HG03575 (cell line): ENCODE results near the gene DDX49.
"Not testable (repeated sequence)": the region's sequence is repeated elsewhere in the genome, so short reads cannot be mapped to it uniquely, and the experiment has no call there.

ENCODE experiments used
- ATAC-seq: cut with Tn5 transposase; IDR thresholded peaks from one replicate; pipeline ENCODE4 v1.9.1; 2021; ENCODE audit not compliant: unreplicated experiment, insufficient number of reproducible peaks, low FRiP score; ENCODE audit errors: extremely low read depth

Gene DDX49

DNA sequence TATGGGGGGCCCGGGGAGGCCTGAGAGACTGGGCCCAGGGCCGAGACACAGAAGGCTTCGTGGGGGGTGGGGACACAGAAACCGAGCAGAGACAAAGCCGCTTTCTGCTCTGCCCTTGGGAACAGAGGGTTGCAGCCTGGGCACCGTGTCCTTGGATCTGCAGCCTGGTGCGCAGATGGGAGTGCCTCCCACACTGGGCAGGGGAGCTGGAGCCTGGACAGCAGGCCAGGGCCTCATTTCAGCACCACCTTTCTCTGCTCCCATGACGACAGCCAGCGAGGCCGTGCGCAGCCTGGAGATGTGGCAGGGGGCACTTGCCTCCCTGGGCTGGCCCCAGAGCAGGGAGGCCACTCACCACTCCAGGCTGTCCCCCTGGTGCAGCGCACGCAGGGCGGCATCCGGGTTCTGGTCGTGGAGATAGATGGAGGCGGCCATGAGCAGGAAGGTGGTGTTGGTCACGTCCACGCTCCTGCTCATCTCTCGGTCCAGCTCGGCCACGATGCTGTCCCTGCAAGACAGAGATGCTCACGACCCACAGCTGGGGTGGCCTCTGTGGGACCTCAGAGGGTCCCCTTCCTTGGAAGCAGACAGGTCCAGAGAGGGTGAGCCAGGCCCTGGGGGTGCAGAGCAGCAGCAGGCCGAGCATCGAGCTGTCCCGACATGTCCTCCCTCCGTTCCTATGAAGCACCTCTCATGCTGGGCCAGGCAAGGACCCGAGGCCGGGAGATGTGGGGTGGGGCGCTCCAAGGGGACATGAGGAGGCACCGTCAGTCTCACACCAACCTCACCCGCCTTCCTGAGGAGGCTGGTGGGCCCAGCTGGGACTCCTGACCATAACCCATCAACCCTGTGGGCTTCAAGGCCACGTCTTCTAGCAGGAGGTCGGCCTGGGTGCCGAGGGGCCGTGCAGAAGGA lies 12.7 kb upstream of the DDX49 start:
- no peak for ATAC-seq

DNA sequence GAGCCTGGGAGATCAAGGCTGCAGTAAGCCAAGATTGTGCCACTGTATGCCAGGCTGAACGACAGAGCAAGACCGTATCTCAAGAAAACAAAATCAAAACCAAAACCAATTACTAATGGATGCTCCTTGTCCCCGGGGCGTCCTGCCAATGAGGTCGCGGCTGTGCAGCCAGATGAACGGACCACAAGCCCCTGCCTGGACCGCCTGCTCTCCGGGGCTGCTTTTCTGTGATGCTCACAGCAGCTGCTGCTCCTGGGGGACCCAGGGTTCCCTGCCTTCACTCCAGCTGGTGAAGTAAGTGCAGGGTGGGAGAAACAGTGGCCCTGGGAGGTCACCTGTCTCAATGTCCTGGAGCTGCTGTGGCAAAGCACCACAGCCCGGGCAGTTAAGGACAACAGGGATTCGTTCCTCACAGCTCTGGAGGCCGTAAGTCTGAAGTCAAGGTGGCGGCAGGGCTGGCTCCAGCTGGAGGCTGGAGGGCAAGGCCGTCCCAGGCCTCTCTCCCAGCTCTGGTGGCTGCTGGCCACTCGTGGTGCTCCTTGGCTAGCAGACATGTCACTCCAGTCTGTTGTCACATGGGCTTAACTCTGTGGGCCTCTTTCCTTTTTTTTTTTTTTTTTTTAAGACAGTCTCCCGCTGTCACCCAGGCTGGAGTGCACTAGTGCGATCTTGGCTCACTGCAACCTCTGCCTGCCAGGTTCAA lies 10.4 kb upstream of the DDX49 start:
- no peak for ATAC-seq

DNA sequence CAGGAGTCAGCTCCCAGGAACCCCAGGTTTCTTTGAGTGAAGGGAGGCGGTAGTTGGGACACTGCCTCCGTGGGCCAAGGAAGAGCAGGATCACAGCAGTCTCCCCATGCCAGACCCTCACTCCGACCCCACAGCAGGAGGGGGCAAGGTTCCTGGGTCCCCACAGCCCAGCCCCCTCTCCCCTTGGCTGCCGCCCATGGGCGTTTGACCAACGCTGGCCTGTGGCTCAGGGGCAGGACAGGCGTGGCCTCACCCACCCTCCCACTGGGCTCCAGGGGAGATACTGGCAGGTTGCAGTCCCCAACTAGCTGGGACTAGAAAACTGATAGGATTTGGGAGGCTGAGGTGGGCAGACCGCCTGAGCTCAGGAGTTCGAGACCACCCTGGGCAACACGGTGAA lies 9.5 kb upstream of the DDX49 start:
- no peak for ATAC-seq

DNA sequence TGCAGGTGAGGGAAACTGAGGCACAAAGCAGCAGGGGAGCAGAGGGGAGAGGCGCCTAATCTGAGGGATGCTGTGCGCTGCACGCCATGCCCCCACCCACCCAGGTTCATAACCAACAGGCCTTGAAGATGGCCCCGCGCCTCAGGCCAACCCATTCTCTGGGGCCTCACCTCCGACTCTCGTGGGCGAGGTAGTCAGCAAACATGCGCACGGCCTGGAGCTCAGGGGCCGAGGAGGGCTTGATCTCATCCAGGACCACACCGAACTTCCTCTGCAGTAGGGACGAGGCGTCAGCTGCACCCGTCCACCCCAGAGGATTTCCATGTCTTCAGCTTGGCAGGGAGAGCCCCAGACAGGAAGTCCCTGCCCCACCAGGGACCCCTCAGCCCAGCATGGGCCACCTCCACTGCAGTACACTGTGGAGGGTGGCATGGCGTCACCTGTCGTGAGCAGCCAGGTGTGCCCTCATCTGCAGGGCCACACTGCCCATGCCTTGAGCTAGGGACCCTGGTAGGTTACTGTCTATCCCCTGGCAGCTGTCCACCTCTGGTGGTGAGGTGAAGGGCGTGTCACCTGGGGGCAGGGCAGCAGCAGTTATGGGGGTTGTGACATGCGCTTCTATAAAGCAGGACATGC lies 8.6 kb upstream of the DDX49 start:
- ATAC-seq, result no peak

DNA sequence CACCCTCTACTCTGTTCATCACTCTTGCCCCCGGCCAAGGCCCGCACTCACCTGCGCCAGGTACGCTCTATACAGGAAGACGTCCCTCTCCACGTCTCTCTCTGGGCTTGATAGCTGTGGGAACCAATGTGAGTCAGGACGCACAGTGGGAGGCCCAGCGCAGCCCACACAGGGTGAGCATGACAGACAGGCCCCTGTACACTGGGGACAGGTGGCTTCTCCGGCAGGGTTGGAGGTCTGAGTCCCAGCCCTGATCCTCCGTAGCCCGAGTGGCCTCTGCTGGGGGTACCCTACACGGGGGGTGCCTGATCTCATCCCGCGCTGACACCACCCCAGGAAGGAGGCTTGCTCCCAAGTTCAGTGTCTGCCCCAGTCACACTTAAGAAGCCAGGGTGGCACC lies 6.6 kb upstream of the DDX49 start:
- no peak for ATAC-seq

DNA sequence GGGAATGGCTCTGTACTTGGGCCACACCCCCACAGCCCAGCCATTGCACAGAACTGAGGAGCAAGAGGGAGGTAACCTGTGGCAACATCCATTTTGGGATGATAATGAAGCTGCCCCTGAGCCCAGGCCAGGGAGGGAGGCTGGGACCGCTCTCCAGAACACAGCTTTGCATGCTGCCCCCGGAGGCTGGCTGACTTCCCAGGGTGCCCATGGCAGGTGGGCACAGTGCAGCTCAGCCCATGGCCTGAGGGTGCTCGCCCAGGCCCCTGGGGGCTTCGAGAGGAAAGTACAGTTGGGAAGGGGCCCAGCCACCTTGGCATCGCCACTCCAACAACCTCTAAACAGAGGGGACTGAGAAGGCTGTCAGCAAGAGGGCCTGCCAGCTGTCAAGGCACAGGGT lies 6.0 kb upstream of the DDX49 start:
- ATAC-seq, result no peak

DNA sequence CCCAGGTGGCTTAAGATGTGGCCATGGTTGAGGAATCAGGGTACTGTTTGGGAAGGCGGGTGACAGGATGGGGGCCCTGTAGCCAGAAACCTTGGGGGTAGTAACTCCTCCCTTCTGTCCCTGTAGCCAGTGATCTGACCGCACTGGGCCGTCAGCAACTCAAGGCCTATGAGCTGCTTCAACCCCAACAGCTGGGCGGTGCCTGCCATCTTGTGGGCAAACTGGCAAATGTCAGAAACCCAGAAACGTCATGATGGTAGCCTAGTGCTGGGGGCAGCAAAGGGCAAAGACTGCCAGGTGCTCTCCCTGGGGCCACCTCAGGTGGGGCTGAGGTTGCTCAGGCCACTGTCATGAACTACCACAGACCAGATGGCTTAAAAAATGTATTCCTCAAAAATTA lies 3.9 kb upstream of the DDX49 start:
- ATAC-seq, result no peak

DNA sequence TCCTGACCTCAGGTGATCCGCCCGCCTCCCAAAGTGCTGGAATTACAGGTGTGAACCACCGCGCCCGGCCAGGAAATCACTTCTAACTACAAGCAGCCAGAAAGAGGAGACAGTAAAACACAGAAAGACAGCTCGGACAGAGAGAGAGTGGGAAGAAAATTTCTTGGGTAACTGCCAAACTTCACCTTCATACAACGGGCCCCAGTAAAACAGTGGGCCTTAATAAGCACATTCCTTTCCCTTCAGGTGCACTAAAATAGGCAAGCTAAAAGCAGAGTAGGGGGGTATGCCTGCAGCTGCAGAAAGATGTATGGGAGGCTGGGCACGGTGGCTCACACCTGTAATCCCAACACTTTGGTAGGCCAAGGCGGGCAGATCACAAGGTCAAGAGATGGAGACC lies 1.9 kb upstream of the DDX49 start:
- ATAC-seq, result not testable (repeated sequence)

DNA sequence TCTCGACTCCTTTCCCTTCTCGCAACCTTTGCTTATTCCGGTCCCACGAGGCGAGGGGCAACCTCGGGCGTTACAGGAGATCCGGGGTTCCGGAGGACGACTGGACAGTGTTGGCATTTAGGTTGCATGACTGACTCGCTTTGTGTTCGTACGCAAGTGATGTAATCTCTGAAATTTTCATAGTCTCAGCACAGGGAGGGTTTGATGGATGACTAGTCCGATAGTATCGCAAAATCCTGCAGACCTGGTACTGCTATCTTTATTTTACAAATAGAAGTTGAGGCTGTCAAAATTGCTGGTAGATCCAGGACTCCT lies 342 bp downstream of the DDX49 start:
- no peak for ATAC-seq

DNA sequence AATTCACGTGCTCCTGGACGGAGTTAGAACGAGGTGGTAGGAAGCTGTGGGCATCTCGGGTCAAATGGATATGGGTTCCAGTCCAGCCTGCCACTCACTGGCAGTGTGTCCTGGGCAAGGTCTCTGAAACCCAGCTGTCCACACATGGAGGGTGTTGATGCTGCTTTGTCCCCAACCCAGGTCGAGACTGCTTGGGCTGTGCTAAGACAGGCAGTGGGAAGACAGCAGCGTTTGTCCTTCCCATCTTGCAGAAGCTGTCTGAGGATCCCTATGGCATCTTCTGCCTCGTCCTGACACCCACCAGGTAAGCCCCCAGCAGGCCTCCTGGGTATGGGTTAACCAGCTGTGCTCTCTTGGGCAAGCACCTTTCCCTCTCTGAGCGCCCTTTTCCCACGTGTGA lies 885 bp downstream of the DDX49 start:
- no peak for ATAC-seq

DNA sequence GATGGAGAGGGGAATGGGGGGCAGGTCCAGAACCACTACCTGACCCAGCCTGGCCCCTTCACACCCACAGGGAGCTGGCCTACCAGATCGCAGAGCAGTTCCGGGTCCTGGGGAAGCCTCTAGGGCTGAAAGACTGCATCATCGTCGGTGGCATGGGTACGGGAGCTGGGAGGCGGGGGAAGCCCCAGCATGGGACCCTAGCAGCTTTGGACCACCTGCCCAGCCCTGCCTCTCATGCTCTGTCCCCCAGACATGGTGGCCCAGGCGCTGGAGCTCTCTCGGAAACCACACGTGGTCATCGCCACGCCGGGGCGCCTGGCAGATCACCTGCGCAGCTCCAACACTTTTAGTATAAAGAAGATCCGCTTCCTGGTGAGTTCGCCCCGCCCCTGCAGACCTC lies 2.1 kb downstream of the DDX49 start:
- ATAC-seq, result no peak

DNA sequence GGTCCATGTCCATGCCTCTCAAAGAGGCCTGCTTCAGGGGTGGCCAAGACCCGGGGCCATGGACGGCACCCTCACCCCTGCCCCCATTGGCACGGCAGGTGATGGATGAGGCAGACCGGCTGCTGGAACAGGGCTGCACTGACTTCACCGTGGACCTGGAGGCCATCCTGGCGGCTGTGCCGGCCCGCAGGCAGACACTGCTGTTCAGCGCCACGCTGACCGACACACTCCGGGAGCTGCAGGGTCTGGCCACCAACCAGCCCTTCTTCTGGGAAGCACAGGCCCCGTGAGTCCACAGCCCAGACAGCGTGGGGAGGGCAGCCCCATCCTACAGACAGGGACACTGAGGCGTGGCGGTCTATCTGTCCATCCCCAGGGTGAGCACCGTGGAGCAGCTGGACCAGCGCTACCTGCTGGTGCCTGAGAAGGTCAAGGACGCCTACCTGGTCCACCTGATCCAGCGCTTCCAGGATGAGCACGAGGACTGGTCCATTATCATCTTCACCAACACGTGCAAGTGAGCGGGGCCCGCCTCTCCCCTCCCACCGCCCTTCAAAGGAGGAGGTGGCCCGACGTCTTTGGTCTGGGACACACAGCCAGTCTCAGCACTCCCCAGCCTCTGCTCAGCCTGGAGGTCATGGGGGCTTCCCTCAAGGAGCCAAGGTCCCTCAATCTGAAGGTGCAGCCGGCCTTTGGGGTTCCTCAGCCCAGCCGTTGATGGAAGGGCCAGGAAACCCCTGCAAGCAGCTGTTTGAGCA lies 2.9 kb downstream of the DDX49 start:
- ATAC-seq, result no peak

DNA sequence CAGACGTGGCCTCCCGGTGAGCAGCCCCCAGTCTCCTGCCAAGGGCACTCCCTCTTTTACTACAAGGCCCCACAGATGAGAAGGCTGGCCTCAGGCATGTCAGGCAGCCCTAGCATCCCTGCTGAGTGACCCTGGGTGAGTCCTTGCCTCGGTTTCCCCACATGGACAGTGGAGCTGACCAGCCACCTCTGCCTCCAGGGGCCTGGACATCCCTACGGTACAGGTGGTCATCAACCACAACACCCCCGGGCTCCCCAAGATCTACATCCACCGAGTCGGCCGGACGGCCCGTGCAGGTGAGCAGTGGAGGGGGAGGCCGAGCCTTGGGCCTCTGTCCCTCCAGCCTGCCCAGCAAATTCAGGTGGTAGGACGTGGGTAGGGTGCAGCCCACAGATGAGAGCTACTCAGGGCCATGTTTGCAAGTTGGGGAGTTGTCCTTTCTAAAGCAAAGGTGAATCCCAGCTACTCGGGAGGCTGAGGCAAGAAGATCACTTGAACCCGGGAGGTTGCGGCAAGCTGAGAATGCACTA lies 5.2 kb downstream of the DDX49 start:
- no peak for ATAC-seq

DNA sequence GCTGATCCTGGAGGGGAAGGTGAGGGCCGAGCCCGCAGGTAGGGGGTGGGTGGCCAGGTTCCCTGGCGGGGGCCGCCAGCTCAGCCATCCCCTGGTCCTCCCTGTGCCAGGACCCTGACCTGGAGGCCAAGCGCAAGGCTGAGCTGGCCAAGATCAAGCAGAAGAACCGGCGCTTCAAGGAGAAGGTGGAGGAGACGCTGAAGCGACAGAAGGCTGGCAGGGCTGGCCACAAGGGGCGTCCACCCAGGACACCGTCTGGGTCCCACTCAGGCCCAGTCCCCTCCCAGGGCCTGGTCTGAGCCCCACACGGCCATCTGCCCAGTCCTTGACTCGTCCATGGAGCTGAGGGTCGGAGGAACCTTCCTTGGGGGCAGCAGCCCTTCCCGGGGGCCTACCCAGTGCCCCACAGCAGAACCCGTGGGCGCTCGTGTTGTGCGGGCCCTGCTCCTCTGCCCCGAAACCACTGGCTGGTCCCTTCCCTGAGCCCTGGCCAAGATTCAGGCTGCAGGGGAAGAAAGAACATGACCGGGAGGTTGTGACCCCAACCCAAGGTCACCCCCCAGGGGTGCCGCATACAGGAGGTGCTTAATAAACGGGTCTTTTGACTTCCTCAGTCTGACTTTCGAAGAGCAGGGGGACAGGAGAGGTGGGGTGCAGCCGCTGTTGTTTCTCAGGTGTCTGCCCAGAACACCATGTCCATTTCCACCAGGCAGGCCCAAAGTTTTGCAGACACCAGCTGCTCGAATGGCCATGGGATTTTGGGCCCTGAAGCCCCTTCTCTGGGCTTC lies 8.7 kb downstream of the DDX49 start:
- ATAC-seq, result no peak

DNA sequence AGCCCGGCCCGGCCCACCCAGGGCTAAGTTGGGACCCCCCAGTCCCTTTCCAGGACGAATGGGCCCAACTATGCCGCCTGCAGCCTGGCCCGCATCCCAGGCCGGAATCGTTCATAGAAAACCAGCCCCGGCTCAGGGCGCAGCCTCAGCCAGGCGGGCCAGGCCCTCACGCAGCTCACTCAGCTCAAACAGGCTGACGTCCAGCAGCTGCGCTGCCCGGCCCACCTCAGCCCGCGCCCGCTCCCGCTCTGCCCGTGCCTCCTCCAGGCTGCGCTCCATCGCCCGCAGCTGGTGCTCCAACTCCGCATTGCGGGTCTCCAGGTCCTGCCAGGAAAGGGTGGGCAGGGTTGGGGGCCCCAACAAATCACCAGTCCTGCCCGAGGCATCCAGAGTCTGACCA lies 9.8 kb downstream of the DDX49 start:
- no peak for ATAC-seq

DNA sequence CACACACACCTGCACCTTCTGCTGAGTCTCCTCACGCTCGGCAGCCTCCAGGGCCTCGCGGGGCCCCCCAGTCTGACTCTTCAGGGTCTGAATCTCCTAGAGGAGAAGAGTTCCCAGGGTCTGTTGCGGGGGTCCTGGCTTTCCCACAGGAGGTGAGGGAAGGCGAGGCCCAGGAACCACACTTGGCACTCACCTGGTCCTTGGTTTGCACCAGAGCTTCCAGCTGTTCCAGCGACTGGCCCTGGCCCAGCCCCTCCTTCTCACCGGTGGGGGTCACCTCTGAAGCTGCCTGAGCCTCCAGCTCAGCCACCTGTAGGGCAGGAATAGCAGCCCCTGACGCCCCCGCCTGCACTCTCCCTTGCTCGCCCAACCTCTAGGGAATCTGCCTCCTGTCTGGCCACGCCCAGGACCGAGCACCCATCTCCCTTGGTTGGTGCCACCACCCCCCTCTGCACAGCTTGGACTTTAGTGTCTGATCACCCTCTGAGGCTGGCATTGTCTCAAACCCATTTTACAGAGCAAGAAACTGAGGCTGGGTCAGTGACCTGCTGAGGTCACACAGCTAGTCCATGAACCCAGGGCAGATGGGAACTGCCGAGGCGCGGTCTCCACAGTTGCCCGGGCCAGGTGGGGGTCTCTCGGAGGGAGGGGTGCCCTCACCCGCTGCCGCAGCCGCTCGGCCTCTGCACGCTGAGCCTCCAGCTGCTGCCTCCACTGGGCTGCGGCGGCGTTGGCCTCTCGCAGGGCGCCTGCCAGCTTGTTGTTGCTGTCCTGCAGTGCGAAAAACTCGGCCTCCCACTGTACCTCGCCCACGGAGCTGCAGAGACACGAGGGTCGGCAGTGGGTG lies 12.0 kb downstream of the DDX49 start:
- ATAC-seq, result no peak

DNA sequence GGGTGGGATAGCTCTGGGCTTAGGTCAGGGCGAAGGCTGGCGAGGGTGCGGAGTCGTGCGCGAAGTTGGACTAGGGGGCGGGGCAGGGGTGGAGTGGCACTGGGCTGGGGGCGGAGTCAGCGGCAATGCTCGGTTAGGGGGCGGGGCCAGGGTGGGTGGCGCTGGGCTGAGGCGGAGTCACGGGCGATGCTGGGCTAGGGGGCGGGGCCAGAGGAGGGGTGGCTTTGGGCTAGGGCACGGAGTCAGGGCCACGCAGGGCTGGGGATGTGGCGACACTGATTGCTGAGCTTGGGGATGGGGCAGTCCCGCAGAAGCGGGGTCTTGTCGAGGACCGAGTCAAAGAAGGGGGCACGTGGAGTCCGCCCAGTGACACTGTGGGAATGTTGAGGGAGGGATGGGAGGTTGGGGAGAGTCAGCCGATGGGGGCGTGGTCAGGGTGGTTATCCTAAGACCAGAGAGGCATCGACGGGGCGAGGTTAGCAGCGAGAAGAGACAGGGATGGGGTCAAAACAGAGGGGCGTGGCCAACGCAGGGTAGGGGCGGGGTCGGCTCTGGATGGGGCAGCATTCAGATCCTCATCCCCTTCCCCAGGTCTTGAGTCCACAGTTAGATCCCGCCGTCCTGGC lies 12.8 kb downstream of the DDX49 start:
- ATAC-seq, result no peak
